Cardiac fibroblast (primary cell): ENCODE measurements around the gene MEGF10.

ENCODE experiments used
- DNase-seq, 2 donors: peaks; one replicate each; pipeline versions ENCODE4 v3.0.0 to v3.0.0-alpha.2; 2010; ENCODE audit warnings: low read depth in 2 of 2
- H3K4me3 ChIP-seq, 2 donors: replicated peaks in 1 of 2; 1 replicate in 1 of 2; 2 replicates in 1 of 2; pipeline ENCODE4 v1.5.1; 2011; ENCODE audit warnings: low read depth in 2 of 2, low read length in 2 of 2, mild to moderate bottlenecking in 2 of 2, moderate library complexity in 1 of 2
- CTCF ChIP-seq: IDR thresholded peaks from one replicate; pipeline ENCODE4 v1.5.1; 2011; ENCODE audit warnings: low read depth, mild to moderate bottlenecking, low read length, inconsistent platforms

Gene MEGF10

DNA sequence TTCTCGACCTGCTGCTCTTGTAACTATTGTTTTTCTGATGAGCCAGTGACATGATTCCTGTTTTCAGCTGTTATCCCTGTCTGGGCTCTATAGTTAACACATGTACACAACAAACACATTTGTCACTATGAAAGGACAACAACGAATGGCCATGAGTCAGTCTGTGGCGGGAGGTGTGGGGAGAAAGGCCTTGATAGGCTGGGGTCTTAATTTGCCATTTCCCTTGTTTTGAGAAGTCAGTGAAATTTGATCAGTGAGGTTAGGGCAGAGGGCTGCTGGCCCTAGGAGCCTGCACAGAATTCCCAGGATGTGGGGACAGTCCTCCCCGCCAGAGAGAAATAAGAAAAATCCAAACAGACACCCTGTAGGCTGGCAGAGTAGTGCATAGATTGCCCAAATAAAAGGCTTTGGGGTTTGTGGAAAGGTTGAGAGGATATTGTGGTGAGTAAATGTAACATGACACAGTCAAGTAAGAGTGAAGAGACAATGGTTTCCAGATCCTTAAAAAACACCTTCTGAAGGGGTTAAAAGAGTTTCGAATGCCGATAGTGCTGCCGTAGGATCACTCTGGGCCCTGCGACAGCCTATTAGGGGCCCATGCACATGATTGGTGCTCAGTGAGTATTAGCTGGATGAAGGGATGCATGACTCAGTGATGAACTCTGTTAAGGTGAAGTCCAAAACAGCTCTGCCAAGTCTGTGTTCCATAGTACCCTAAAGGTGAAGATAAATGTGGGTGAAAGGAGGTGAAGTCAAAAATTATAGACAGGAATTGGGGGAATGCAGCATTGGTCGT lies 115.9 kb downstream of the MEGF10 start:
- DNase-seq, result no peak
- no peak for TF ChIP-seq CTCF
- no peak overlapping the region for H3K4me3 ChIP-seq

- H3K4me3 ChIP-seq, result no peak overlapping the region
- DNase-seq, result no peak
- no peak for TF ChIP-seq CTCF
Measured at GRCh38 chr5:127409246-127409917, 118.8 kb downstream of the MEGF10 start.

GRCh38 chr5:127409921-127410675 lies 119.5 kb downstream of the MEGF10 start:
- H3K4me3 ChIP-seq, result no peak overlapping the region

GRCh38 chr5:127410959-127411358 lies 120.4 kb downstream of the MEGF10 start:
- DNase-seq, result no peak
- no peak for TF ChIP-seq CTCF
- H3K4me3 ChIP-seq, result no peak overlapping the region

More at GRCh38 chr5:127409921-127410675, 119.5 kb downstream of the MEGF10 start:
- DNase-seq, result no peak
- TF ChIP-seq CTCF, result no peak

DNA sequence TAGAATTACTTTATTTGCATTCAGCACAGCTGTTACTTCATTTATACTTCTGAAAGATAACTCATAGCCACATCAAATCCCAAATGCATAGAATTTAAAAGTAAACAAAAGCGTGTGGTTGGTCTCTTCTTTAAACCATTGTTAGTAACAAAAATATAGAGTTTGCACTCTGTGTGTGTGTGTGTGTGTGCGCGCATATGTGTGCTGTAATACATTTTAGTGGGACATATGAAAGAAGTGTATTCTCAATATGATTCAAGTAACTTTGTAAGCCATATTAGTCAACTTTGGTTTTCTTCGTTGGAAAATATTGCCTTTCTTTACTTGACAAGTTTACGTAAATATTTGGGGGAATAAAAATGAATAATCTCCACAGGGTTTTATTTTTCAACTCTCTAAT lies 120.8 kb downstream of the MEGF10 start:
- H3K4me3 ChIP-seq, result no peak overlapping the region
- DNase-seq, result no peak
- no peak for TF ChIP-seq CTCF

GRCh38 chr5:127412698-127413097 lies 122.1 kb downstream of the MEGF10 start:
- H3K4me3 ChIP-seq, result no peak overlapping the region
- DNase-seq, result no peak
- no peak for TF ChIP-seq CTCF
